ENCODE measurements around the gene CYP51A1.
"Not testable (repeated sequence)": the region's sequence is repeated elsewhere in the genome, so short reads cannot be mapped to it uniquely, and the experiment has no call there.

- TF ChIP-seq, protein P1, sequence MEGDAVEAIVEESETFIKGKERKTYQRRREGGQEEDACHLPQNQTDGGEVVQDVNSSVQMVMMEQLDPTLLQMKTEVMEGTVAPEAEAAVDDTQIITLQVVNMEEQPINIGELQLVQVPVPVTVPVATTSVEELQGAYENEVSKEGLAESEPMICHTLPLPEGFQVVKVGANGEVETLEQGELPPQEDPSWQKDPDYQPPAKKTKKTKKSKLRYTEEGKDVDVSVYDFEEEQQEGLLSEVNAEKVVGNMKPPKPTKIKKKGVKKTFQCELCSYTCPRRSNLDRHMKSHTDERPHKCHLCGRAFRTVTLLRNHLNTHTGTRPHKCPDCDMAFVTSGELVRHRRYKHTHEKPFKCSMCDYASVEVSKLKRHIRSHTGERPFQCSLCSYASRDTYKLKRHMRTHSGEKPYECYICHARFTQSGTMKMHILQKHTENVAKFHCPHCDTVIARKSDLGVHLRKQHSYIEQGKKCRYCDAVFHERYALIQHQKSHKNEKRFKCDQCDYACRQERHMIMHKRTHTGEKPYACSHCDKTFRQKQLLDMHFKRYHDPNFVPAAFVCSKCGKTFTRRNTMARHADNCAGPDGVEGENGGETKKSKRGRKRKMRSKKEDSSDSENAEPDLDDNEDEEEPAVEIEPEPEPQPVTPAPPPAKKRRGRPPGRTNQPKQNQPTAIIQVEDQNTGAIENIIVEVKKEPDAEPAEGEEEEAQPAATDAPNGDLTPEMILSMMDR (conservative IDR thresholded peaks at IDR 0.05; ENCODE audit: low read depth, low read length) = not testable (repeated sequence)
- TF ChIP-seq EZH2 (IDR thresholded peaks at IDR 0.05; ENCODE audit: low read length, unreplicated experiment) = not testable (repeated sequence)
Measured at GRCh38 chr7:92169529-92169928, 35.3 kb upstream of the CYP51A1 start.

All from PC-3 (cell line).